Choroid plexus epithelial cell (primary cell): ENCODE measurements around the gene ATL3.
"Not testable (repeated sequence)": the region's sequence is repeated elsewhere in the genome, so short reads cannot be mapped to it uniquely, and the experiment has no call there.

Source experiments
- DNase-seq: peaks from one replicate; pipeline ENCODE4 v3.0.0-alpha.2; 2010; ENCODE audit warnings: low read depth
- H3K4me3 ChIP-seq: 2 replicates; pipeline ENCODE4 v1.5.1; 2011; ENCODE audit warnings: low read depth, mild to moderate bottlenecking, control low read depth, low read length, moderate library complexity
- TF ChIP-seq, protein P1 (sequence below): conservative IDR thresholded peaks from 2 replicates; pipeline ENCODE4 v1.5.1; 2011; ENCODE audit warnings: low read depth, mild to moderate bottlenecking, control low read depth, inconsistent platforms, low read length, moderate library complexity

The ATL3 gene

DNA sequence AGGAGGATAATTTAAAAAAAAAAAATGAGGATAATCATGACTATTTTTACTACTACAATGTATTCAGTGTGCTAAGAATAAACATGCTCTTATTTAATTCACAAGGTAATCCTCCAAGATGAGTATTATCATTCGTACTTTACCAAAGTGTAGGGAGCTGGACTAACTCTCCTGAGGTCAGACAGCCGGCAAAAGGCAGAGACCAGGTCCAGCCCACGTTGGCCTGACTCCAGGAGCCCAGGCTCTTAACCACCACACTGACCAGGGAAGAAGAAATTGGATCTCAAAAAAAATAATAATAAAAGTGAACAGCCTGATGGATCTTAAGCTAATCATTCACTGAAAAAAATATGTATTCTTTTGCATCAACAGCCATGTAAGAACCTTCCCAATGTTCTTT is 82.2 kb downstream of the ATL3 start:
- H3K4me3 ChIP-seq: no peak overlapping the region
- TF ChIP-seq, protein P1, sequence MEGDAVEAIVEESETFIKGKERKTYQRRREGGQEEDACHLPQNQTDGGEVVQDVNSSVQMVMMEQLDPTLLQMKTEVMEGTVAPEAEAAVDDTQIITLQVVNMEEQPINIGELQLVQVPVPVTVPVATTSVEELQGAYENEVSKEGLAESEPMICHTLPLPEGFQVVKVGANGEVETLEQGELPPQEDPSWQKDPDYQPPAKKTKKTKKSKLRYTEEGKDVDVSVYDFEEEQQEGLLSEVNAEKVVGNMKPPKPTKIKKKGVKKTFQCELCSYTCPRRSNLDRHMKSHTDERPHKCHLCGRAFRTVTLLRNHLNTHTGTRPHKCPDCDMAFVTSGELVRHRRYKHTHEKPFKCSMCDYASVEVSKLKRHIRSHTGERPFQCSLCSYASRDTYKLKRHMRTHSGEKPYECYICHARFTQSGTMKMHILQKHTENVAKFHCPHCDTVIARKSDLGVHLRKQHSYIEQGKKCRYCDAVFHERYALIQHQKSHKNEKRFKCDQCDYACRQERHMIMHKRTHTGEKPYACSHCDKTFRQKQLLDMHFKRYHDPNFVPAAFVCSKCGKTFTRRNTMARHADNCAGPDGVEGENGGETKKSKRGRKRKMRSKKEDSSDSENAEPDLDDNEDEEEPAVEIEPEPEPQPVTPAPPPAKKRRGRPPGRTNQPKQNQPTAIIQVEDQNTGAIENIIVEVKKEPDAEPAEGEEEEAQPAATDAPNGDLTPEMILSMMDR: no peak
- no peak for DNase-seq

DNA sequence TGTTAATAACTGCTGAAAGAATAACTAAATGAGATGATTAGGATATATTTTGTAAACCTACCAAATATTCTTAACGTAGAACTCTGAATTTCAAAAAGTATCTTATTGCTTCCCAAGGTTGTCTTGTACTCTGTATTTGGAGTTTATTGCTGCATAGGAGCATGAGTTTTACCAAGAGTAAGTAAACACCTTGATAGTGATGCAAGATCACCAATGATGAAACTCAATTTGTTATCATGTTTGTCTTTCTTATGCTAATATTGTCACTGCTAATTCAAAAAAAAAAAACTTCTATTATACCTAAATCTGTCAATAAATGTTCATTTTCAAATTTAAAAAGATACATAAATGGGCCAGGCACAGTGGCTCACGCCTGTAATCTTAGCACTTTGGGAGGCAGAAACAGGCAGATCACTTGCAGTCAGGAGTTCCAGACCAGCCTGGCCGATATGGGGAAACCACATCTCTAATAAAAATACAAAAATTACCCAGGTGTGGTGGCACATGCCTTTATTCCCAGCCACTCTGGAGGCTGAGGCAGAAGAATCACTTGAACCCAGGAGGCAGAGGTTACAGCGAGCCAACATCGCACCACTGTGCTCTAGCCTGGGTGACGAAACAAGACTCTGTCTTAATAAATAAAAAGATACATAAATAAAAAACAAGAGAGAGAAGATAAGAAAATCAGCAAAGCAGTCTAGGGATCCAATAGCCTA is 84.6 kb downstream of the ATL3 start:
- H3K4me3 ChIP-seq: no peak overlapping the region
- DNase-seq: no peak
- TF ChIP-seq, protein P1: no peak

DNA sequence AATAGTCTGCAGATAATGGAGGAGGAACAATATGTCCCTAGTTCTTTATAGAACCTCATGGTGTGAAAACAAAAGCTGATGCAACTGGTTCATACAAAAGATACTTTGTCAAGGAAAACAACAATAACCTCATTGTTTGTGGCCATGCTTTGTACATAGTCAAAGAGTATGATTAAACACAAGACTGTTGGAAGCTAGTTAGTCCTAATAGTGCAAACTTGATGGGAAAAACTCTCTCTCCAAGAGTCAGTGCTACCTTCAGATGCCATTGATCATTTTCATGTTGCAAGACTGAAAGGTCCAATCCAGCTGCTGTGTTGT is 87.9 kb downstream of the ATL3 start:
- H3K4me3 ChIP-seq: no peak overlapping the region
- DNase-seq: no peak
- TF ChIP-seq, protein P1: no peak

DNA sequence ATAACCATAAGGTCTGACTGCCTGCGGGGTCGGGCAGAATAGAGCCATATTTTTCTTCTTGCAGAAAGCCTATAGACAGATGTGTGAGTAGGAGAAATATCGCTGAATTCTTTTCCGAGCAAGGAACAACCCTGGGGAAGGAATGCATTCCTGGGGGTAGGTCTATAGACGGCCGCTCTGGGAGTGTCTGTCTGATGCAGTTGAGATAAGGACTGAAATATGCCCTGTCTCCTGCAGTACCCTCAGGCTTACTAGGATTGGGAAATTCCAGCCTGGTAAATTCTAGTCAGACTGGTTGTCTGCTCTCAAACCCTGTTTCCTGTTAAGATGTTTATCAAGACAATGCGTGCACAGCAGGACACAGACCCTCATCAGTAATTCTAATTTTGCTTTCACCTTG is 90.0 kb downstream of the ATL3 start:
- not testable (repeated sequence) for H3K4me3 ChIP-seq, DNase-seq

DNA sequence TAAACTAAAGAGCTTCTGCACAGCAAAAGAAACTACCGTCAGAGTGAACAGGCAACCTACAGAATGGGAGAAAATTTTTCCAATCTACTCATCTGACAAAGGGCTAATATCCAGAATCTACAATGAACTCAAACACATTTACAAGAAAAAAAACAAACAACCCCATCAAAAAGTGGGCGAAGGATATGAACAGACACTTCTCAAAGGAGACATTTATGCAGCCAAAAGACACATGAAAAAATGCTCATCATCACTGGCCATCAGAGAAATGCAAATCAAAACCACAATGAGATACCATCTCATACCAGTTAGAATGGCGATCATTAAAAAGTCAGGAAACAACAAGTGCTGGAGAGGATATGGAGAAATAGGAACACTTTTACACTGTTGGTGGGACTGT is 92.3 kb downstream of the ATL3 start:
- DNase-seq, H3K4me3 ChIP-seq: not testable (repeated sequence)

DNA sequence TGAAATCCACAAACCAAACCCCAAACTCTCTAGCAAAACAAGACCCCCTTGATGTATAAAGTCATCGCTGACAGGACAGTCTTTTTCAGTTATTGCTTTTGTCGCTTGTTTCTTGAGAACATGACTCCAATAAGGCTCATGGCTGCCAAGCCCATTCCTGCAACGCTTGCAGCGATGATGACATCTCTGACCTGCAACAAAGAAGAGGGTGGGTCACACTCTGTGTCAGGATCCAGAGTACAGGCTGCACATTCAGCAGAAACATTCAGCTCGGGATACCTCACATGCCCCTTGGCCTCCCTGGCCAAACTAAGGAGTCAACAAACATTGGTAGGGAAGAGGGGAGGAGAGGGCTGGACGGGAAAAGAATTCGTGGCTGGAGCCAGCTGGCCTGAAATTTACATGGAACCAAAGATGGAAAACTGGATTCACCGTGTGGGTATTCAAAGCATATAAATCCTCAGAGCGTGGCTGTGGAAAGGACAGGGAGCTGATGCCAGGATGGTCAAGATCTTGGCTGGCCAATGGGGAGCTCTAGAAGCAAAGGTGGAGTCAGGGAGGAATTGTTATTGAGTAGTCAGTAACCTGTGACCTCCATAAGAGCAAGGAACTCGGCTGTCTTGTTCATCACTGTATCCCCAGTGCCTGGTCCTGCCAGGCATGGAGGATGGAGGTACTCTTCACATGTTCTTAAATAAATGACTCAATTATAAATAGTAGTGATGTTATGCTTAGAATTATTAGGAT is 96.1 kb downstream of the ATL3 start:
- DNase-seq: peak; percentile 50
- TF ChIP-seq, protein P1: no peak
- peak overlapping the region; percentile 19 for H3K4me3 ChIP-seq
